Stimulated activated CD8-positive, alpha-beta memory T cell treated with anti-CD3 and anti-CD28 coated beads, Interleukin-4, amount 100 ng/mL, for 1 hour (primary cell): ENCODE results near the gene USH1G.
"Not testable (repeated sequence)": the region's sequence is repeated elsewhere in the genome, so short reads cannot be mapped to it uniquely, and the experiment has no call there.

Source experiments
- DNase-seq, 2 donors: peaks; one replicate each; pipeline ENCODE4 v3.0.0-alpha.2; 2020; ENCODE audit warnings: low read depth in 2 of 2, low spot score in 1 of 2

USH1G gene

DNA sequence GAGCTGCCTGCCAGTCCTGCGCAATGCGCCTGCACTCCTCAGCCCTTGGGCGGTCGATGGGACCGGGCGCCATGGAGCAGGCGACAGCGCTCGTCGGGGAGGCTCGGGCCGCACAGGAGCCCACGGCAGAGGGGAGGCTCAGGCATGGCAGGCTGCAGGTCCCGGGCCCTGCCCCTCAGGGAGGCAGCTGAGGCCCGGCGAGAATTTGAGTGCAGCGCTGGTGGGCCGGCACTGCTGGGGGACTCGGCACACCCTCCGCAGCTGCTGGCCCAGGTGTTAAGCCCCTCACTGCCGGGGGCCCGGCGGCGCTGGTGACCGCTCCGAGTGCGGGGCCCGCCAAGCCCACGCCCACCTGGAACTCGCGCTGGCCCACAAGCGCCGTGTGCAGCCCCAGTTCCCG lies 16.0 kb downstream of the USH1G start:
- no peak for DNase-seq

GRCh38 chr17:74906214-74906793 lies 16.8 kb downstream of the USH1G start:
- not testable (repeated sequence) for DNase-seq

- no peak for DNase-seq
These were observed 18.2 kb downstream of the USH1G start for GRCh38 chr17:74904687-74905409.

DNA sequence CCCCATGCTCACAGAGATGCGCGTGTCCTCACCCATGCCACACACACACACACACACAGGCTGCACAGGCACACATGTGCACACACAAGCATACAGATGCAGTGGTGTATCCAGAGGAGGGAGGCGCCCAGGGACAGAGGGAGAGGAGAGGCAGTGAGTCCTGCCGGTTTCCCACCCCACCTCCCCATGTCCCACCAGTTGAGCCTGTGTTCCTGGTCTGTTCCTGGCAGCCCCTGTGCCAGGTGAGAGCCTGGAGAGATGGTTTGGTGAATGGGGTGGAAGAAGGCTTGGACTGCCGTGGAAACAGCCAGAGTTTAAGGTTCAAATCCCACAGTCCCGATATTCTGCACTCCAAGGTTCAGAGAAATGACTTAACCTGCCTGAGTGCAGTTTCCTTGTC lies 19.4 kb downstream of the USH1G start:
- DNase-seq: no peak

GRCh38 chr17:74903034-74903433 lies 20.0 kb downstream of the USH1G start:
- no peak for DNase-seq

GRCh38 chr17:74901353-74902135 lies 21.5 kb downstream of the USH1G start:
- DNase-seq: no peak

- no peak for DNase-seq
These were observed 22.8 kb downstream of the USH1G start for GRCh38 chr17:74900208-74900607.

- DNase-seq: no peak
These were observed 24.6 kb downstream of the USH1G start for GRCh38 chr17:74898376-74898946.

- no peak for DNase-seq
These were observed 29.0 kb downstream of the USH1G start for GRCh38 chr17:74893936-74894671.

GRCh38 chr17:74892974-74893911 lies 29.8 kb downstream of the USH1G start, which contains the start of gene FADS6:
Gene FADS6, minus strand, starts transcription at chr17:74893633. Its CDS starts 38 bp downstream, at chr17:74893595.
- DNase-seq: no peak

DNA sequence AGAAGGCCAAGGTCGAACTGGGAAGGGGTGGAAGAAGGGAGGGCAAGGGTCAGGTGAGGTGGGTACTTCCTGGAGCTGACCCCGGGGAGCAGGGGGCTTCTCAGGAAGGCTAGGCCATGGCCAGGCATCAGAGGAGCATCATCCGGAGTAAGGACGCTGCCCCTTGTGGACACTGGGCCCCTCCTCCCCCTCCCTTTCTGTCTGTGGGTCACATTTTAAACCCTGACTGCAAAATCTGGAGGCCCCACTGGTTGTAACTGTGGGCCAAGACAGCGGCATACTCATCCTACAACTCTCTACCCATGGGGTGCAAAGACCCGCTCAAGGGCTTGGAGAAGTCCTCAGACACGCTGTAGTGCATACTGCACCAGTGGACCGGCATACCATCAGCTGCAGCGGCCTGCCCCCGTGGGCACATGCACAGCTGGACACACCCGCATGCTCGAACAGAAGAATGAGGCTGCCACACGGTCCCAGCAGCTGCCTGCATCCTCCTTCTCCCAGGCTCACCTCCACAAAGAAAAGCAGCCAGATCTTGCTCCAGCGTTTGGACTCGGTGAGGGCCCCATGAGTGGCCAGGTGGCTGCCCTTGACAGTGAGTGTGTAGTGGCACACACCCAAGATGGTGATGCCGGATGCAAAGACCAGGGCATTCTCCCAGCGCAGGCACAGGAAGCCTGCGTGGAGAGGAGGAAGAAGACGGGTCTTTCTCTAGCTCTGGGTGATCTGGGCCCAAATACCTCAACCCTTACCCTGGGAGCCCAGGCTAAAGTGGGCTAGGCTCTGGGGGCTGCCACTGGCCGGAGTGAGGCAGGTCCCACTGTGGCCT lies 30.8 kb downstream of the USH1G start:
- no peak for DNase-seq

DNA sequence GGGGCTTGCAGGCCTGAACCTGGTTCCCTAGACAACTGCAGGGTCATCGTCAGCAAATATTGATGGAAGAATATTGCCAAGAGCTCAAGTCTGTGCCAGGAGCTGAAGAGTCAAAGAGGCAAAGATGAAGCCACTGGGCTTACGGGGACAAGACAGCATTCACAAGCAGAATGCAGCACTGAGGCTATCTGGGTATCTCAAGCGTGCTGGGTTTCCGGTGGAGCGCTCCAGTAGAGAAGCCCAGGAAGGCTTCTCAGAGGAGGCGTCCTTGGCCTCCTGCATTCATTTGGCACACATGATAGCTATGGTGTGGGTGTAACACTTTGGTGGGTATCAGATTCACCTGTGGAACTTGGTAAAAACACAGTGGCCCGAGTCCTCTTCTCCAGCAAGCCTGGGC lies 32.5 kb downstream of the USH1G start:
- no peak for DNase-seq

DNA sequence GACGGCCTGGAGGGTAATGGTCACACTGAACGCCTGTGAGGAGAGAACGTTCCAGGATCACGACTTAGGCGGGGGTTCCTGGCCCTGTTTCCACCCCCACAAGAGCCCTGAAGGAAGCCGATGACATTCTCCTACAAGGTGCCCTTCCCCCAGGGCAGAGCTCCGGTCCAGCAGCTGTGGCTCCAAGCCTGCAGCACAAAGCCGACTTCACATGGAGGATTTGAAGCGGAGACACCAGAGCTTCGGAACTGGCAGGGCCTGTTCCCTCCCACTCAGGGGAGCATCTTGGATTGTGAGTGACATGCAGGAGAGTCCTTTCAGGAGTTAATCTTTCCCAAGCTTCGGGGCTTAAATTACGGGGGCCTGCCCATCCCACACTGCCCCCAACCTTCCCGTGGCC lies 34.6 kb downstream of the USH1G start:
- no peak for DNase-seq

- no peak for DNase-seq
These were observed 39.8 kb downstream of the USH1G start for GRCh38 chr17:74883241-74883745.

GRCh38 chr17:74882517-74883240 lies 40.4 kb downstream of the USH1G start:
- DNase-seq: no peak

DNA sequence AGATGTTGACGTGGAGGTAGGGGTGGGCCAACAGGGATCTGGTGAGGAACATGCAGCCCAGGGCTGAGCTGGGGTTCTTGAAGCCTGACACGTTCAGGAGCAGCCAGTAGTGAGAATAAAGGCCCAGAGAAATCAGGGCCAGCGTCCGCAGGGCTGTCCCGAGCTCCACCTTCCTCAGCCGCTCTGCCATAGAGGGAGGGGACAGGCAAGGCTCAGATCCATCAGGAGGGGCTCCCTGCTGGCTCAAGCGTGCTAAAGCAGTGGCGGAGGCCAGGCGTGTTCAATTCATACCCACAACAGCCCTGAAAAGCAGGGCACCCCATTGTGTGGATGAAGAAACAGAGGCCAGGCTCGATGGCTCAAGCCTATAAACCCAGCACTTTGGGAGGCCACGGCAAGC lies 42.0 kb downstream of the USH1G start:
- no peak for DNase-seq

DNA sequence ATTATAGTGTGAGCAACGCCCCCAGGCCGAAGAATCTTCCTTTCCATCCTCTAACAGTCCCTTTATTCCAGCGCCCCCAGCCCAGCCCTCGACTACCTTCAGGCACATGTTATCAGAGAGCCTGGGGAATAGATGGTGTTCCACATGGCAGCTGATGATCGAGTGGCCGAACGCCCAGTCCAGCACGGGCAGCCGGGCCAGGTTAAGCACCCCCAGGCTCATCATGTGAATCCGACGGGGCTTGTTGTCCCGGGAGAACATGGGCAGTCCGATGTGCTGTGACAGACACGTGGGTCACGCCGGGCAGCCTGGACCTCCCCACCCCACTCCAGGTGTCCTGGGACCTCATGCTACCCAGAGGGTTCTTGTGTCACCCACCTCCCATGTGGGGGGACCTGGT lies 43.7 kb downstream of the USH1G start:
- DNase-seq: no peak

DNA sequence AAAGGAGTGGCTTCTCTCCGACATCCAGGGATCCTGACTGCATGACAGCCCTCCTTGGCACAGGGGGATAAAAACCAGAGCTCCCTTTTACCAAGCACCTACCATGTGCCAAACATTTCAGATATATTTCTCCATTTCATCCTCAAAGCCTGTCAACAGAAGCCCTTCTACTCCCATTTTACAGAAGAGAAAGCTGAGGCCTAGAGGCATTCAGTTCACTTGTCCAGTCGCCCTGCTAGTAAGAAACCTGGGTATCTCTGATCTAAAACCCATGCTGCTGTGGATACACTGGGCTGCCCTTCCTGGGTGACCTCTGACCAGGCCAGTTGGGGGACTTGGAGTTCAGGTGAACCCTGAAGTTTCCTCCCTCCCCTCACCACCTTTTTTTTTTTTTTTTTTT lies 44.4 kb downstream of the USH1G start:
- no peak for DNase-seq
